RWPE2 (cell line): ENCODE results near the gene FOXP3.

Experiments used
- ATAC-seq: fragments of 200-7000 bp; cut with Tn5 transposase; 3 replicates; pipeline ENCODE4 v1.9.1; 2021; ENCODE audit warnings: low read depth
- DNase-seq: peaks from one replicate; pipeline ENCODE4 v3.0.0-alpha.2; 2020; ENCODE audit warnings: low spot score
- H3K27ac ChIP-seq: fragments of 450-650 bp; 2 replicates; pipeline ENCODE4 v1.5.1; 2017; ENCODE audit warnings: mild to moderate bottlenecking; ENCODE audit not compliant: poor library complexity, severe bottlenecking
- H3K27me3 ChIP-seq: fragments of 250-450 bp; sonication (Bioruptor Pico); 2 replicates; pipeline ENCODE4 v1.5.1; 2021; ENCODE audit warnings: mild to moderate bottlenecking, moderate library complexity; ENCODE audit not compliant: insufficient read depth, poor library complexity, severe bottlenecking
- H3K36me3 ChIP-seq: fragments of 250-450 bp; sonication (Bioruptor Pico); 2 replicates; pipeline ENCODE4 v1.5.1; 2020; ENCODE audit warnings: low read depth, mild to moderate bottlenecking, moderate library complexity
- H3K4me1 ChIP-seq: fragments of 250-450 bp; sonication (Bioruptor Pico); 2 replicates; pipeline ENCODE4 v1.5.1; 2021; ENCODE audit warnings: mild to moderate bottlenecking, moderate library complexity; ENCODE audit not compliant: insufficient read depth, poor library complexity, severe bottlenecking
- H3K4me3 ChIP-seq: fragments of 250-450 bp; sonication (Bioruptor Pico); 2 replicates; pipeline ENCODE4 v1.5.1; 2021; ENCODE audit warnings: mild to moderate bottlenecking, moderate library complexity; ENCODE audit not compliant: severe bottlenecking
- H3K9me3 ChIP-seq: fragments of 250-450 bp; sonication (Bioruptor Pico); 2 replicates; pipeline ENCODE4 v1.5.1; 2021; ENCODE audit warnings: mild to moderate bottlenecking, moderate library complexity; ENCODE audit not compliant: severe bottlenecking
- TF ChIP-seq, protein P1 (sequence below): fragments of 450-650 bp; IDR thresholded peaks from one replicate; pipeline ENCODE4 v1.5.1; 2017; ENCODE audit warnings: mild to moderate bottlenecking, moderate library complexity; ENCODE audit not compliant: poor library complexity, severe bottlenecking

The FOXP3 gene

GRCh38 chrX:49233887-49234555, 30.5 kb downstream of the FOXP3 start:
- Histone ChIP-seq H3K27ac (no peak overlapping the region), H3K27me3 (no peaks in the 10 kb centered on the region), H3K36me3 (no peaks in the 10 kb centered on the region), H3K4me3 (no peak overlapping the region), H3K9me3 (no peaks in the 10 kb centered on the region), H3K4me1 (no peaks in the 10 kb centered on the region)
- TF ChIP-seq, protein P1, sequence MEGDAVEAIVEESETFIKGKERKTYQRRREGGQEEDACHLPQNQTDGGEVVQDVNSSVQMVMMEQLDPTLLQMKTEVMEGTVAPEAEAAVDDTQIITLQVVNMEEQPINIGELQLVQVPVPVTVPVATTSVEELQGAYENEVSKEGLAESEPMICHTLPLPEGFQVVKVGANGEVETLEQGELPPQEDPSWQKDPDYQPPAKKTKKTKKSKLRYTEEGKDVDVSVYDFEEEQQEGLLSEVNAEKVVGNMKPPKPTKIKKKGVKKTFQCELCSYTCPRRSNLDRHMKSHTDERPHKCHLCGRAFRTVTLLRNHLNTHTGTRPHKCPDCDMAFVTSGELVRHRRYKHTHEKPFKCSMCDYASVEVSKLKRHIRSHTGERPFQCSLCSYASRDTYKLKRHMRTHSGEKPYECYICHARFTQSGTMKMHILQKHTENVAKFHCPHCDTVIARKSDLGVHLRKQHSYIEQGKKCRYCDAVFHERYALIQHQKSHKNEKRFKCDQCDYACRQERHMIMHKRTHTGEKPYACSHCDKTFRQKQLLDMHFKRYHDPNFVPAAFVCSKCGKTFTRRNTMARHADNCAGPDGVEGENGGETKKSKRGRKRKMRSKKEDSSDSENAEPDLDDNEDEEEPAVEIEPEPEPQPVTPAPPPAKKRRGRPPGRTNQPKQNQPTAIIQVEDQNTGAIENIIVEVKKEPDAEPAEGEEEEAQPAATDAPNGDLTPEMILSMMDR: no peak
- DNase-seq (no peak), ATAC-seq (no peak)

GRCh38 chrX:49233176-49233575, 31.3 kb downstream of the FOXP3 start, which contains the start of gene CACNA1F:
Gene CACNA1F, minus strand, starts transcription at chrX:49233340. Its CDS starts 31 bp downstream, at chrX:49233309.
- H3K9me3 ChIP-seq: no peaks in the 10 kb centered on the region
- H3K36me3 ChIP-seq: no peaks in the 10 kb centered on the region
- H3K4me1 ChIP-seq: no peaks in the 10 kb centered on the region
- no peak within 1 kb of the TSS for H3K4me3 ChIP-seq
- H3K27me3 ChIP-seq: no peaks in the 10 kb centered on the region
- ATAC-seq: no peak
- no peak for DNase-seq
- H3K27ac ChIP-seq: no peak within 1 kb of the TSS
- TF ChIP-seq, protein P1: no peak

- H3K27ac ChIP-seq: no peak overlapping the region
- H3K4me1 ChIP-seq: no peaks in the 10 kb centered on the region
- ATAC-seq (no peak), DNase-seq (no peak)
- TF ChIP-seq, protein P1: no peak
- no peaks in the 10 kb centered on the region for H3K36me3 ChIP-seq
- no peaks in the 10 kb centered on the region for H3K9me3 ChIP-seq
- no peaks in the 10 kb centered on the region for H3K27me3 ChIP-seq
- no peak overlapping the region for H3K4me3 ChIP-seq
Measured at GRCh38 chrX:49232525-49232924, 32.0 kb downstream of the FOXP3 start.

GRCh38 chrX:49231333-49232000, 33.0 kb downstream of the FOXP3 start:
- no peaks in the 10 kb centered on the region for H3K9me3 ChIP-seq
- H3K4me1 ChIP-seq: no peaks in the 10 kb centered on the region
- no peak overlapping the region for H3K27ac ChIP-seq
- no peaks in the 10 kb centered on the region for H3K36me3 ChIP-seq
- TF ChIP-seq, protein P1: no peak
- no peak for ATAC-seq
- DNase-seq: no peak
- H3K27me3 ChIP-seq: no peaks in the 10 kb centered on the region
- H3K4me3 ChIP-seq: no peak overlapping the region
